GM15510 (cell line): ENCODE results near the gene GALNT16.

ENCODE experiments used
- POLR2A ChIP-seq: IDR thresholded peaks from 3 replicates; pipeline ENCODE4 v1.6.1; 2011; ENCODE audit warnings: borderline replicate concordance; ENCODE audit not compliant: insufficient read length; ENCODE audit errors: extremely low read depth

Gene GALNT16

GRCh38 chr14:69366761-69367160, 106.8 kb downstream of the GALNT16 start:
- no peak for TF ChIP-seq POLR2A

GRCh38 chr14:69368381-69368780, 108.4 kb downstream of the GALNT16 start:
- no peak for TF ChIP-seq POLR2A

- TF ChIP-seq POLR2A, result no peak
Measured at GRCh38 chr14:69370061-69370460, 110.1 kb downstream of the GALNT16 start.

- TF ChIP-seq POLR2A, result no peak
Measured at GRCh38 chr14:69372146-69372545, 112.2 kb downstream of the GALNT16 start.

GRCh38 chr14:69373104-69373503, 113.1 kb downstream of the GALNT16 start:
- TF ChIP-seq POLR2A, result no peak

GRCh38 chr14:69374235-69374634, 114.3 kb downstream of the GALNT16 start:
- no peak for TF ChIP-seq POLR2A

GRCh38 chr14:69375182-69375581, 115.2 kb downstream of the GALNT16 start:
- no peak for TF ChIP-seq POLR2A

GRCh38 chr14:69375722-69376121, 115.8 kb downstream of the GALNT16 start:
- TF ChIP-seq POLR2A, result no peak

- TF ChIP-seq POLR2A, result no peak
Measured at GRCh38 chr14:69376439-69376838, 116.5 kb downstream of the GALNT16 start.

- no peak for TF ChIP-seq POLR2A
Measured at GRCh38 chr14:69378274-69378673, 118.3 kb downstream of the GALNT16 start.

- no peak for TF ChIP-seq POLR2A
Measured at GRCh38 chr14:69387311-69387710, 127.4 kb downstream of the GALNT16 start.

GRCh38 chr14:69392481-69392880, 132.5 kb downstream of the GALNT16 start:
- no peak for TF ChIP-seq POLR2A

GRCh38 chr14:69395929-69396328, 136.0 kb downstream of the GALNT16 start:
- no peak for TF ChIP-seq POLR2A

- peak; percentile 78 for TF ChIP-seq POLR2A
Measured at GRCh38 chr14:69398053-69398817, 138.3 kb downstream of the GALNT16 start, which contains the start of the genes ERH and SLC39A9. ERH (minus strand) TSS chr14:69398299; CDS start chr14:69398233, 66 bp downstream. SLC39A9 (plus strand) TSS chr14:69398692; CDS start chr14:69399370, 678 bp downstream.

GRCh38 chr14:69398818-69399210, 138.9 kb downstream of the GALNT16 start:
- no peak for TF ChIP-seq POLR2A

- no peak for TF ChIP-seq POLR2A
Measured at GRCh38 chr14:69399750-69400149, 139.8 kb downstream of the GALNT16 start.

GRCh38 chr14:69400154-69400553, 140.2 kb downstream of the GALNT16 start:
- TF ChIP-seq POLR2A, result no peak

- no peak for TF ChIP-seq POLR2A
Measured at GRCh38 chr14:69401841-69402240, 141.9 kb downstream of the GALNT16 start.

- no peak for TF ChIP-seq POLR2A
Measured at GRCh38 chr14:69404478-69404877, 144.5 kb downstream of the GALNT16 start.
